Measurements from ENCODE around the gene CPNE8. TPM values are rescaled to one million over a fixed set of nuclear protein-coding genes. Genes with fewer than 3 reads are reported as not detected.

CPNE8 gene
- total RNA-seq, 2 experiments from 2014 or later: not detected

GRCh38 chr12:38869036-38869435 lies 36.4 kb downstream of the CPNE8 start:
- intact Hi-C loops (cut with micrococcal nuclease; ENCODE audit: unreplicated experiment): no loop called here
- no peak overlapping the region for H3K4me3 ChIP-seq (ENCODE audit: low read depth, low read length, poor library complexity, severe bottlenecking)
- no peaks in the 10 kb centered on the region for H4K20me1 ChIP-seq (ENCODE audit: insufficient read depth, low read length)
- no peak overlapping the region for H3K4me2 ChIP-seq (ENCODE audit: low read length)
- H3K9me3 ChIP-seq (ENCODE audit: low read length): no peaks in the 10 kb centered on the region
- no peaks in the 10 kb centered on the region for H3K9me2 ChIP-seq (ENCODE audit: insufficient read depth, low read length)
- TF ChIP-seq CTCF (conservative IDR thresholded peaks at IDR 0.05; ENCODE audit: low read length): no peak
- no peak for TF ChIP-seq EZH2phosphoT487 (IDR thresholded peaks at IDR 0.05; ENCODE audit: borderline replicate concordance, low read depth, low read length)
- no peaks in the 10 kb centered on the region for H3K4me1 ChIP-seq (ENCODE audit: insufficient read depth, low read length, poor library complexity, severe bottlenecking)
- ChIA-PET CTCF (ENCODE audit: unreplicated experiment) (no interaction called here), POLR2A (no interaction called here)
- no peak for DNase-seq (ENCODE audit: low spot score)
- no peaks in the 10 kb centered on the region for H3K79me2 ChIP-seq (ENCODE audit: insufficient read depth, low read depth, low read length)
- no peak overlapping the region for H2AFZ ChIP-seq (ENCODE audit: low read length)
- no TSS peak for BruUV-seq (replicated peaks)
- no peaks in the 10 kb centered on the region for H3K36me3 ChIP-seq (ENCODE audit: insufficient read depth, low read length)
- no peak overlapping the region for H3K27ac ChIP-seq (ENCODE audit: low read depth, low read length, poor library complexity, severe bottlenecking)

- no peak overlapping the region for H2AFZ ChIP-seq (ENCODE audit: low read length)
- intact Hi-C loops (cut with micrococcal nuclease; ENCODE audit: unreplicated experiment): no loop called here
- ChIA-PET POLR2A (no interaction called here), CTCF (ENCODE audit: unreplicated experiment) (no interaction called here)
- no peaks in the 10 kb centered on the region for H3K9me2 ChIP-seq (ENCODE audit: insufficient read depth, low read length)
- DNase-seq (ENCODE audit: low spot score): no peak
- no peaks in the 10 kb centered on the region for H3K4me1 ChIP-seq (ENCODE audit: insufficient read depth, low read length, poor library complexity, severe bottlenecking)
- no peak overlapping the region for H3K4me2 ChIP-seq (ENCODE audit: low read length)
- H3K79me2 ChIP-seq (ENCODE audit: insufficient read depth, low read depth, low read length): no peaks in the 10 kb centered on the region
- no peak for TF ChIP-seq CTCF (conservative IDR thresholded peaks at IDR 0.05; ENCODE audit: low read length)
- TF ChIP-seq EZH2phosphoT487 (IDR thresholded peaks at IDR 0.05; ENCODE audit: borderline replicate concordance, low read depth, low read length): no peak
- no peaks in the 10 kb centered on the region for H3K36me3 ChIP-seq (ENCODE audit: insufficient read depth, low read length)
- BruUV-seq (replicated peaks): no TSS peak
- H3K4me3 ChIP-seq (ENCODE audit: low read depth, low read length, poor library complexity, severe bottlenecking): no peak overlapping the region
- no peaks in the 10 kb centered on the region for H4K20me1 ChIP-seq (ENCODE audit: insufficient read depth, low read length)
- no peak overlapping the region for H3K27ac ChIP-seq (ENCODE audit: low read depth, low read length, poor library complexity, severe bottlenecking)
- peaks cover 4% of the 10 kb centered on the region; the same call in 1 of the 2 replicates for H3K9me3 ChIP-seq (ENCODE audit: low read length)
Observed at GRCh38 chr12:38850461-38850860, 54.9 kb downstream of the CPNE8 start.

GRCh38 chr12:38847247-38847646 lies 58.1 kb downstream of the CPNE8 start:
- POLR2A ChIA-PET: no interaction called here
- Histone ChIP-seq H4K20me1 (ENCODE audit: insufficient read depth, low read length) (no peaks in the 10 kb centered on the region), H3K9me2 (ENCODE audit: insufficient read depth, low read length) (no peaks in the 10 kb centered on the region), H3K27ac (ENCODE audit: low read depth, low read length, poor library complexity, severe bottlenecking) (no peak overlapping the region), H3K9me3 (ENCODE audit: low read length) (no peaks in the 10 kb centered on the region), H3K36me3 (ENCODE audit: insufficient read depth, low read length) (no peaks in the 10 kb centered on the region), H3K4me3 (ENCODE audit: low read depth, low read length, poor library complexity, severe bottlenecking) (no peak overlapping the region), H3K4me2 (ENCODE audit: low read length) (no peak overlapping the region), H3K4me1 (ENCODE audit: insufficient read depth, low read length, poor library complexity, severe bottlenecking) (no peaks in the 10 kb centered on the region), H2AFZ (ENCODE audit: low read length) (no peak overlapping the region), H3K79me2 (ENCODE audit: insufficient read depth, low read depth, low read length) (no peaks in the 10 kb centered on the region)
- intact Hi-C loops (cut with micrococcal nuclease; ENCODE audit: unreplicated experiment): no loop called here
- no peak for DNase-seq (ENCODE audit: low spot score)
- no TSS peak for BruUV-seq (replicated peaks)
- CTCF ChIA-PET (ENCODE audit: unreplicated experiment): no interaction called here
- TF ChIP-seq EZH2phosphoT487 (IDR thresholded peaks at IDR 0.05; ENCODE audit: borderline replicate concordance, low read depth, low read length): no peak
- TF ChIP-seq CTCF (conservative IDR thresholded peaks at IDR 0.05; ENCODE audit: low read length): no peak

All from OCI-LY7 (cell line).